MM.1S (cell line): ENCODE results near the gene MAPK6.

ENCODE experiments used
- CTCF ChIP-seq: fragments of 300-600 bp; sonication (generic); IDR thresholded peaks from 2 replicates; pipeline ENCODE4 v1.5.1; 2016; ENCODE audit warnings: antibody characterized with exemption, low read length, mixed read lengths
- EZH2 ChIP-seq: fragments of 300-600 bp; sonication (generic); optimal IDR thresholded peaks from 2 replicates; pipeline ENCODE3; 2017; ENCODE audit warnings: low read depth, mild to moderate bottlenecking, antibody characterized with exemption, low read length, mixed read lengths
- EZH2phosphoT487 ChIP-seq: fragments of 300-600 bp; sonication (generic); IDR thresholded peaks from 2 replicates; pipeline ENCODE4 v1.6.1; 2018; ENCODE audit warnings: antibody characterized with exemption, low read length

GRCh38 chr15:52018244-52018643, 775 bp upstream of the MAPK6 start:
- no peak for TF ChIP-seq CTCF
- no peak for TF ChIP-seq EZH2
- no peak for TF ChIP-seq EZH2phosphoT487
